A549 (cell line): ENCODE data around the gene LMO1. TPM values are rescaled to one million over a fixed set of nuclear protein-coding genes. Genes with fewer than 3 reads are reported as not detected.

Source experiments
- ATAC-seq, 2 experiments: fragments of 200-7000 bp in 1 of 2; fragments of >200 bp in 1 of 2; cut with Nextera tagmentation in 1 of 2; cut with Tn5 transposase in 1 of 2; 3 replicates each; pipeline versions ENCODE4 v1.8.0 to v1.9.1; 2018 to 2020; ENCODE audit warnings: mild to moderate bottlenecking in 1 of 2, moderate library complexity in 1 of 2
- CTCF ChIA-PET: fragments of 300-600 bp; sonication (Branson Sonifier 250); formaldehyde crosslinking; extraction: SDS; loops from one replicate; lab custom pipeline; 2021; ENCODE audit warnings: antibody characterized with exemption, inconsistent platforms; lab: Yijun Ruan, JAX
- POLR2A ChIA-PET: fragments of 350-600 bp; formaldehyde crosslinking; extraction: SDS; loops from one replicate; lab custom pipeline; 2021; ENCODE audit warnings: antibody characterized with exemption, inconsistent platforms; lab: Yijun Ruan, JAX
- DNase-seq, 2 experiments: peaks; one replicate each; pipeline versions ENCODE4 v3.0.0 to v3.0.0-alpha.2; 2011 to 2016; ENCODE audit warnings: low read depth in 1 of 2, low spot score in 1 of 2
- FAIRE-seq: peaks from 2 replicates; lab custom pipeline; 2011; peaks lifted over from hg19 to GRCh38; lab: Jason Lieb, UNC
- H3K27ac ChIP-seq, 2 experiments: fragments of >200 bp; sonication (Bioruptor Twin); formaldehyde crosslinking; 3 replicates each; pipeline ENCODE4 v1.5.1; 2016 to 2017
- H3K4me1 ChIP-seq: fragments of >200 bp; sonication (Bioruptor Twin); formaldehyde crosslinking; 3 replicates; pipeline ENCODE4 v1.6.1; 2016
- H3K4me2 ChIP-seq: fragments of >200 bp; sonication (Bioruptor Twin); formaldehyde crosslinking; 3 replicates; pipeline ENCODE4 v1.6.1; 2016
- H3K4me3 ChIP-seq: fragments of >200 bp; sonication (Bioruptor Twin); formaldehyde crosslinking; 3 replicates; pipeline ENCODE4 v1.5.1; 2016
- H3K9me3 ChIP-seq: fragments of >200 bp; sonication (Bioruptor Twin); formaldehyde crosslinking; 3 replicates; pipeline ENCODE4 v1.6.1; 2016
- ATOH8 ChIP-seq: fragments of 250-450 bp; sonication (Bioruptor Pico); IDR thresholded peaks from 2 replicates; pipeline ENCODE4 v1.5.0; 2020; ENCODE audit warnings: low read depth, mild to moderate bottlenecking, moderate library complexity
- CBX2 ChIP-seq: fragments of 200-600 bp; sonication (generic); IDR thresholded peaks from 2 replicates; pipeline ENCODE4 v1.6.1; 2016; ENCODE audit warnings: low read depth, mild to moderate bottlenecking, borderline replicate concordance
- E2F6 ChIP-seq: IDR thresholded peaks from 2 replicates; pipeline ENCODE4 v1.6.1; 2012; ENCODE audit warnings: low read depth, borderline replicate concordance
- EHMT2 ChIP-seq: fragments of 200-600 bp; sonication (generic); IDR thresholded peaks from 2 replicates; pipeline ENCODE4 v1.6.1; 2016; ENCODE audit warnings: antibody characterized with exemption, low read depth, mild to moderate bottlenecking, moderate library complexity
- ELK1 ChIP-seq: fragments of 150-350 bp; IDR thresholded peaks from 2 replicates; pipeline ENCODE4 v1.6.1; 2014; ENCODE audit warnings: low read depth, mild to moderate bottlenecking, low read length
- EP300 ChIP-seq, 2 experiments: fragments of >200 bp; sonication (Bioruptor Twin); formaldehyde crosslinking; IDR thresholded peaks; 2 replicates in 1 of 2; 3 replicates in 1 of 2; pipeline ENCODE4 v1.6.1; 2016 to 2017
- FOSB ChIP-seq: fragments of 250-450 bp; sonication (Bioruptor Pico); IDR thresholded peaks from 2 replicates; pipeline ENCODE4 v1.5.0; 2020; ENCODE audit warnings: mild to moderate bottlenecking, moderate library complexity
- HEYL ChIP-seq: fragments of 250-450 bp; sonication (Bioruptor Pico); IDR thresholded peaks from 2 replicates; pipeline ENCODE4 v1.8.0; 2021; ENCODE audit warnings: mild to moderate bottlenecking, moderate library complexity
- HOXB13 ChIP-seq: fragments of 250-450 bp; sonication (Bioruptor Pico); IDR thresholded peaks from 2 replicates; pipeline ENCODE4 v1.5.0; 2020; ENCODE audit warnings: low read depth, mild to moderate bottlenecking, moderate library complexity
- HOXB5 ChIP-seq: fragments of 250-450 bp; sonication (Bioruptor Pico); IDR thresholded peaks from 2 replicates; pipeline ENCODE4 v1.5.0; 2020; ENCODE audit warnings: mild to moderate bottlenecking, moderate library complexity
- KDM1A ChIP-seq: fragments of 200-600 bp; sonication (generic); IDR thresholded peaks from 2 replicates; pipeline ENCODE4 v1.6.1; 2016; ENCODE audit warnings: low read depth, mild to moderate bottlenecking
- KDM5A ChIP-seq: fragments of 200-600 bp; sonication (generic); IDR thresholded peaks from 2 replicates; pipeline ENCODE4 v1.6.1; 2016; ENCODE audit warnings: antibody characterized with exemption, mild to moderate bottlenecking
- POLR2AphosphoS2 ChIP-seq: conservative IDR thresholded peaks from 2 replicates; pipeline ENCODE4 v1.6.1; 2012; ENCODE audit warnings: low read length, improper control_type of control experiment, inconsistent platforms
- RAD21 ChIP-seq, 2 experiments: fragments of >200 bp in 1 of 2; sonication (Bioruptor Twin) in 1 of 2; formaldehyde crosslinking in 1 of 2; IDR thresholded peaks in 1 of 2; conservative IDR thresholded peaks in 1 of 2; 2 replicates in 1 of 2; 3 replicates in 1 of 2; pipeline ENCODE4 v1.6.1; 2012 to 2018; ENCODE audit warnings: inconsistent platforms in 1 of 2
- RFX5 ChIP-seq: fragments of 450-650 bp; IDR thresholded peaks from 2 replicates; pipeline ENCODE4 v1.7.1; 2014; ENCODE audit warnings: antibody characterized with exemption, mild to moderate bottlenecking, moderate library complexity
- RNF2 ChIP-seq: fragments of 200-600 bp; sonication (generic); IDR thresholded peaks from 2 replicates; pipeline ENCODE4 v1.6.1; 2016; ENCODE audit warnings: low read depth, mild to moderate bottlenecking, antibody characterized with exemption, moderate library complexity, borderline replicate concordance
- TFCP2L1 ChIP-seq: fragments of 250-450 bp; sonication (Bioruptor Pico); IDR thresholded peaks from 2 replicates; pipeline ENCODE4 v1.5.0; 2021; ENCODE audit warnings: mild to moderate bottlenecking
- USF2 ChIP-seq: fragments of 450-650 bp; IDR thresholded peaks from 2 replicates; pipeline ENCODE4 v1.6.1; 2014; ENCODE audit warnings: antibody characterized with exemption
- ZC3H11A ChIP-seq: fragments of 450-650 bp; IDR thresholded peaks from 2 replicates; pipeline ENCODE4 v1.6.1; 2014; ENCODE audit warnings: antibody characterized with exemption, mild to moderate bottlenecking
- ZFP36 ChIP-seq: fragments of 450-650 bp; IDR thresholded peaks from 2 replicates; pipeline ENCODE4 v1.6.1; 2014; ENCODE audit warnings: borderline replicate concordance; ENCODE audit not compliant: partially characterized antibody
- ZNF302 ChIP-seq: fragments of 250-450 bp; sonication (Bioruptor Pico); IDR thresholded peaks from 2 replicates; pipeline ENCODE4 v1.9.0; 2021; ENCODE audit warnings: inconsistent platforms, mild to moderate bottlenecking, moderate library complexity
- ZSCAN20 ChIP-seq: fragments of 250-450 bp; sonication (Bioruptor Pico); IDR thresholded peaks from 2 replicates; pipeline ENCODE4 v1.8.0; 2022; ENCODE audit warnings: mild to moderate bottlenecking, moderate library complexity
- WGBS: methylation state at CpG from one replicate; pipeline ENCODE4 v1.1.6; 2017; ENCODE audit errors: missing lambda C conversion rate; 5-methylcytosine and 5-hydroxymethylcytosine counted together
- polyA plus RNA-seq, 4 experiments: library from polyadenylated mRNA; depleted of rRNA in 3 of 4; stranded (reverse); fragments of >200 nt; fragmentation: RNase III in 1 of 4; extraction: RNeasy Plus Mini Kit Qiagen cat#74134 plus additional on column Dnase treatment in 1 of 4; gene quantifications; 2 replicates in 3 of 4; 3 replicates in 1 of 4; pipeline ENCODE4 v1.2.3, GENCODE V29; 2011 to 2017

Gene LMO1
- polyA plus RNA-seq, 2 of the 4 experiments (the other 2 are of a cell fraction), result 0.18 to 2.7 TPM

GRCh38 chr11:8258289-8258688, 5.4 kb downstream of the LMO1 start:
- 43% methylated on average over 5 of the region's 5 CpGs for WGBS
- no peak overlapping the region for H3K4me2 ChIP-seq
- no peaks in the 10 kb centered on the region for H3K9me3 ChIP-seq
- no peak overlapping the region for H3K4me3 ChIP-seq
- TF ChIP-seq TFCP2L1 (no peak), EHMT2 (no peak), HEYL (CRISPR knock-in tag) (no peak), RFX5 (no peak), ATOH8 (CRISPR knock-in tag) (no peak), RNF2 (no peak), KDM5A (no peak), POLR2AphosphoS2 (no peak), ZC3H11A (no peak), ELK1 (no peak), ZFP36 (no peak), USF2 (no peak), HOXB5 (CRISPR knock-in tag) (no peak), RAD21 (conservative IDR thresholded peaks at IDR 0.05 in 1 of 2, IDR thresholded peaks at IDR 0.05 in 1 of 2) (no peak), ZNF302 (CRISPR knock-in tag) (no peak), E2F6 (no peak), FOSB (no peak), EP300 (IDR thresholded peaks at IDR 0.05) (no peak), CBX2 (no peak)
- ATAC-seq (no peak), DNase-seq (no peak), FAIRE-seq (no peak)
- ChIA-PET POLR2A (no interaction called here), CTCF (interaction anchor here (0.6 to 17.7 kb wide), 4 partner anchors 9 to 33 kb away, joined by 3 to 424 read pairs (median 94); partner anchors contain the start of gene LMO1)
- H3K4me1 ChIP-seq, result peaks cover under 1% of the 10 kb centered on the region; the same call in 1 of the 3 replicates
- H3K27ac ChIP-seq, result no peak overlapping the region

GRCh38 chr11:8257003-8257664, 6.5 kb downstream of the LMO1 start:
- WGBS, result 35% methylated on average over 4 of the region's 4 CpGs
- H3K9me3 ChIP-seq, result no peaks in the 10 kb centered on the region
- H3K4me3 ChIP-seq, result no peak overlapping the region
- no peak for ATAC-seq
- FAIRE-seq, result no peak
- ChIA-PET POLR2A (no interaction called here), CTCF (interaction anchor here (16.5 to 17.7 kb wide), 2 partner anchors 10 to 32 kb away, joined by 184 to 424 read pairs; partner anchors contain the start of gene LMO1)
- H3K27ac ChIP-seq, result no peak overlapping the region
- no peak for DNase-seq
- no peaks in the 10 kb centered on the region for H3K4me1 ChIP-seq
- TF ChIP-seq EP300 (IDR thresholded peaks at IDR 0.05) (no peak), ZSCAN20 (CRISPR knock-in tag) (no peak), KDM1A (no peak), HOXB13 (CRISPR knock-in tag) (no peak)
- no peak overlapping the region for H3K4me2 ChIP-seq
